PC-3 (cell line): Measurements from ENCODE around the gene UBASH3A. TPM values are rescaled to one million over a fixed set of nuclear protein-coding genes. Genes with fewer than 3 reads are reported as not detected.

Experiments used
- ATAC-seq: fragments of 200-7000 bp; cut with Tn5 transposase; 2 replicates; pipeline ENCODE4 v1.9.1; 2020; ENCODE audit warnings: mild to moderate bottlenecking, moderate library complexity
- BruUV-seq: library from RNA; stranded (reverse); fragments of 400-500 nt; replicated peaks from 2 replicates; lab custom pipeline; 2021; lab: Mats Ljungman, UMichigan
- CTCF ChIA-PET: fragments of 300-600 bp; sonication (Branson Sonifier 250); formaldehyde crosslinking; loops from one replicate; lab custom pipeline; 2022; ENCODE audit warnings: antibody characterized with exemption; lab: Charles Lee
- POLR2A ChIA-PET: fragments of 300-600 bp; sonication (Branson Sonifier 250); formaldehyde crosslinking; loops from one replicate; lab custom pipeline; 2022; ENCODE audit warnings: antibody characterized with exemption; ENCODE audit not compliant: unreplicated experiment; lab: Charles Lee
- DNase-seq: peaks from one replicate; pipeline ENCODE4 v3.0.0-alpha.2; 2015
- H2AFZ ChIP-seq: fragments of 300-600 bp; sonication (generic); 2 replicates; pipeline ENCODE4 v1.6.0; 2016; ENCODE audit warnings: antibody characterized with exemption, low read length
- H3F3A ChIP-seq: fragments of 300-600 bp; sonication (generic); one replicate; pipeline ENCODE4 v1.6.0; 2017; ENCODE audit warnings: antibody characterized with exemption, low read length, control low read depth, mild to moderate bottlenecking; ENCODE audit not compliant: unreplicated experiment
- H3K27ac ChIP-seq: fragments of 300-600 bp; sonication (generic); 2 replicates; pipeline ENCODE4 v1.5.1; 2016; ENCODE audit warnings: mild to moderate bottlenecking, low read length
- H3K27me3 ChIP-seq: fragments of 300-600 bp; sonication (generic); 2 replicates; pipeline ENCODE4 v1.6.1; 2016; ENCODE audit warnings: low read length, mixed read lengths
- H3K36me3 ChIP-seq: fragments of 300-600 bp; sonication (generic); 2 replicates; pipeline ENCODE4 v1.6.1; 2016; ENCODE audit warnings: low read depth, mixed run types, low read length, mixed read lengths
- H3K4me1 ChIP-seq: fragments of 300-600 bp; sonication (generic); 2 replicates; pipeline ENCODE4 v1.5.1; 2016; ENCODE audit warnings: low read length; ENCODE audit not compliant: insufficient read depth
- H3K4me2 ChIP-seq: fragments of 300-600 bp; sonication (generic); 2 replicates; pipeline ENCODE4 v1.6.0; 2016; ENCODE audit warnings: low read length
- H3K4me3 ChIP-seq: fragments of 300-600 bp; sonication (generic); 2 replicates; pipeline ENCODE4 v1.5.1; 2016; ENCODE audit warnings: mild to moderate bottlenecking, low read length, mixed read lengths
- H3K79me2 ChIP-seq: fragments of 300-600 bp; sonication (generic); 2 replicates; pipeline ENCODE4 v1.6.1; 2017; ENCODE audit warnings: low read length, mixed read lengths
- H3K9ac ChIP-seq: fragments of 300-600 bp; sonication (generic); 2 replicates; pipeline ENCODE4 v1.6.0; 2016; ENCODE audit warnings: mild to moderate bottlenecking, low read length
- H3K9me2 ChIP-seq: fragments of 300-600 bp; sonication (generic); replicated peaks from 2 replicates; pipeline ENCODE4 v1.6.1; 2016; ENCODE audit warnings: mixed run types, low read length, mixed read lengths
- H3K9me3 ChIP-seq: fragments of 300-600 bp; sonication (generic); 2 replicates; pipeline ENCODE4 v1.6.1; 2016; ENCODE audit warnings: low read length, mixed read lengths
- H4K20me1 ChIP-seq: fragments of 300-600 bp; sonication (generic); 2 replicates; pipeline ENCODE4 v1.6.1; 2016; ENCODE audit warnings: low read length, mixed read lengths
- EZH2 ChIP-seq: fragments of 300-600 bp; sonication (generic); IDR thresholded peaks from one replicate; pipeline ENCODE4 v1.6.1; 2017; ENCODE audit warnings: antibody characterized with exemption, mild to moderate bottlenecking, low read length; ENCODE audit not compliant: unreplicated experiment
- EZH2phosphoT487 ChIP-seq: fragments of 300-600 bp; sonication (generic); IDR thresholded peaks from 2 replicates; pipeline ENCODE4 v1.6.1; 2018; ENCODE audit warnings: mild to moderate bottlenecking, antibody characterized with exemption, low read length, borderline replicate concordance
- intact Hi-C: fragments of 100-400 bp; cut with micrococcal nuclease; formaldehyde crosslinking; loops from 2 replicates; pipeline ENCODE4 v1.9.0; 2023
- total RNA-seq: library from RNA; depleted of rRNA; stranded (reverse); fragments of >200 nt; gene quantifications from 2 replicates; pipeline ENCODE4 v1.2.3, GENCODE V29; 2014
- TF ChIP-seq, protein P1 (sequence below): fragments of 300-600 bp; sonication (generic); conservative IDR thresholded peaks from 2 replicates; pipeline ENCODE4 v1.5.1; 2017; ENCODE audit warnings: antibody characterized with exemption, low read depth, mild to moderate bottlenecking, low read length

UBASH3A gene
- total RNA-seq, 1 experiment from 2014 or later: 1.0 TPM

DNA sequence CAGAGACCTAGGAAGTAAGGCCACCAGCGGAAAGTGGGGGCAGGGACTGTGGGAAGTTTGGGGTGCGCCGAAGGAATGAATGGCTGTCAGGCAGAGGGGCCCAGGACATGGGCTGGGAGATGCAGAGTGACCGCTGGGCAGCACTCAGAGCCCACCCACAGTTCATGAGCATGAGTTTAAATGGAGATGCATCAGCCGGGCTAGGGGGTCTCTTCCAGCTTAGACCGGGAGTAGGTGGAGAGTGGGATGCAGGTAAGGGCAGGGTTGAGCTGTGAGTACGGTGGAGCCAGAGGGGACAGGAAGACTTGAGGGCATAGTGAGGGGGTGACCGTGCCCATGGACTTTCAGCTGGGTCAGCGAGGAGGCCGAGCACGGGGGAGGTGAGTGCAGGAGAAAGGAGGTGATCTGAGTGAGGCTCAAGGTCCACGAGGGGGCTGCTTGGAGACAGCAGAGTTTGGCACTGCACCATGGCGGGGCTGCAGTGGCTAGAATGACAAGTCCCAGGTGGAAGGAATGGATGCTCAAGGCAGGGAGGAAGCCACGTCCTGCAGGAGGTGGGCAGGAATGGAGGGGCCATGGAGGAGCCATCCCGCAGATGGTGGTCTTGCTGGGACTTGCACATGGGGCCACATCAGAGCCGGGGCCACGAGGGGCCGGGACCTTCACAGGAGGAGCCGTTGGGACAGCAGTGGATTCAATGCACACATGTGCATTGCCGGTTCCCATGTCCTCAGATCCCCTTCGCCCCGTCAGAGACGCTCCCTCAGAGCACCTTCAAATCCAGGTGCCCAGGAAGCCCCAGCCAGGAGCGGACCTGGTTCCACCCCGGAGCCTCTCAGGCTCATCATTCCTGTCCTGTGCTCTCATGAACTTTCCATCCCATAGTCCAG lies 34.9 kb downstream of the UBASH3A start:
- Histone ChIP-seq H3K4me2 (no peak overlapping the region), H3K36me3 (no peaks in the 10 kb centered on the region), H2AFZ (no peak overlapping the region), H3K27me3 (no peaks in the 10 kb centered on the region), H3K9me3 (no peaks in the 10 kb centered on the region), H3K4me3 (no peak overlapping the region), H3K27ac (no peak overlapping the region), H3K4me1 (no peaks in the 10 kb centered on the region), H3K9ac (no peak overlapping the region), H3K9me2 (no peaks in the 10 kb centered on the region), H4K20me1 (no peaks in the 10 kb centered on the region), H3K79me2 (no peaks in the 10 kb centered on the region), H3F3A (no peaks in the 10 kb centered on the region)
- ATAC-seq (no peak), DNase-seq (no peak)
- ChIA-PET POLR2A (no interaction called here), CTCF (interaction anchor here (0.6 kb wide), 1 partner anchor 91 kb away, joined by 3 read pairs; no protein-coding TSS in a partner anchor)
- no TSS peak for BruUV-seq
- TF ChIP-seq EZH2 (no peak), EZH2phosphoT487 (no peak)
- TF ChIP-seq, protein P1, sequence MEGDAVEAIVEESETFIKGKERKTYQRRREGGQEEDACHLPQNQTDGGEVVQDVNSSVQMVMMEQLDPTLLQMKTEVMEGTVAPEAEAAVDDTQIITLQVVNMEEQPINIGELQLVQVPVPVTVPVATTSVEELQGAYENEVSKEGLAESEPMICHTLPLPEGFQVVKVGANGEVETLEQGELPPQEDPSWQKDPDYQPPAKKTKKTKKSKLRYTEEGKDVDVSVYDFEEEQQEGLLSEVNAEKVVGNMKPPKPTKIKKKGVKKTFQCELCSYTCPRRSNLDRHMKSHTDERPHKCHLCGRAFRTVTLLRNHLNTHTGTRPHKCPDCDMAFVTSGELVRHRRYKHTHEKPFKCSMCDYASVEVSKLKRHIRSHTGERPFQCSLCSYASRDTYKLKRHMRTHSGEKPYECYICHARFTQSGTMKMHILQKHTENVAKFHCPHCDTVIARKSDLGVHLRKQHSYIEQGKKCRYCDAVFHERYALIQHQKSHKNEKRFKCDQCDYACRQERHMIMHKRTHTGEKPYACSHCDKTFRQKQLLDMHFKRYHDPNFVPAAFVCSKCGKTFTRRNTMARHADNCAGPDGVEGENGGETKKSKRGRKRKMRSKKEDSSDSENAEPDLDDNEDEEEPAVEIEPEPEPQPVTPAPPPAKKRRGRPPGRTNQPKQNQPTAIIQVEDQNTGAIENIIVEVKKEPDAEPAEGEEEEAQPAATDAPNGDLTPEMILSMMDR: no peak
- intact Hi-C loops: no loop called here

DNA sequence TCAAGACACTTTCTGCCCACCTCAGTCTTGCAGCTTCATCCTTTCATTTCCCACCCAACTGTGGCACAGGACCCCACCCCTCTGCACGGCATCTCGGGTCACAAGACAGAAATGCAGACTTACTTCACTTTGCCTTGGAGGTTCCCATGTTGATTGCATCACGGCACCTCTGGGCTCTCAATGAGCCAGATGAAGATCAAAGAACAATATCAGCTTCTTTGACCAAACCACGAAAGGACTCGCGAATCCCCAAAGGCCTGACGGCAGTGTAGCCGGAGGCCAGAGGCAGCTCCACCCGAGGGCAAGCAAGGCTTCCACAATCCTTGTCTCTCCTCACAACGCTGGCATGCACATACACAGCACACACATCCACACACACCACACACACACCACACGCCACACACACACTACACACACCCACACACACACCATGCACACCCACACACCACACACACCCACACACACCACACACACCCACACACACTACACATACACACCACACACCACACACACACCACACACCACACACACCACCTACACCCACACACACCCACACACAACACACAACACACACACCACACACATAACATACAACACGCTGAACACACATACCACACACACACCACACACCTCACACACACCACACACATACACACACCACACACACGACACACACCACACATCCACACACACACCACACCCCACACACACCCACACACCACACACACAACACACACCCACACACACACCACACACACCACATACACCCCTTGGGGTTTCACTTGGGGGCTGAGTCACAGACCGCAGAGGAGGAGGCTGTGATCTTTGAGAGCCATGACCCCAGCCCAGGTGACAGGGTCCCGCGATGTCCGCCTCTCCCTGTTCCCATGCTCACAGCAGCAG lies 35.8 kb downstream of the UBASH3A start:
- Histone ChIP-seq H3K27ac (no peak overlapping the region), H3K9ac (no peak overlapping the region), H3K36me3 (no peaks in the 10 kb centered on the region), H3K9me3 (no peaks in the 10 kb centered on the region), H3K9me2 (no peaks in the 10 kb centered on the region), H3F3A (no peaks in the 10 kb centered on the region), H3K79me2 (no peaks in the 10 kb centered on the region), H3K4me2 (no peak overlapping the region), H3K4me1 (no peaks in the 10 kb centered on the region), H2AFZ (no peak overlapping the region), H3K27me3 (no peaks in the 10 kb centered on the region), H4K20me1 (no peaks in the 10 kb centered on the region), H3K4me3 (no peak overlapping the region)
- TF ChIP-seq EZH2: no peak
- TF ChIP-seq, protein P1: no peak
- TF ChIP-seq EZH2phosphoT487: no peak
- ATAC-seq (no peak), DNase-seq (no peak)
- intact Hi-C loops: no loop called here
- CTCF ChIA-PET: interaction anchor here (0.6 kb wide), 1 partner anchor 92 kb away, joined by 3 read pairs; no protein-coding TSS in a partner anchor
- POLR2A ChIA-PET: no interaction called here
- BruUV-seq: no TSS peak
